Kidney (tissue), 14 donors: Measurements from ENCODE around the gene AGAP4. TPM values are rescaled to one million over a fixed set of nuclear protein-coding genes. Genes with fewer than 3 reads are reported as not detected.
"Not testable (repeated sequence)": the region's sequence is repeated elsewhere in the genome, so short reads cannot be mapped to it uniquely, and the experiment has no call there.

Source experiments
- DNase-seq, 5 donors: peaks; one replicate each; pipeline ENCODE4 v3.0.0-alpha.2; 2013 to 2020
- FAIRE-seq: peaks from 2 replicates; lab custom pipeline; 2012; peaks lifted over from hg19 to GRCh38; lab: Jason Lieb, UNC
- H3K27ac ChIP-seq, 2 donors: one replicate each; pipeline ENCODE4 v1.7.0; 2013; ENCODE audit warnings: low read depth in 2 of 2, low read length in 2 of 2, inconsistent platforms in 1 of 2
- H3K27me3 ChIP-seq: one replicate; pipeline ENCODE4 v1.7.1; 2013; ENCODE audit warnings: low read length, inconsistent platforms; ENCODE audit not compliant: control insufficient read depth, insufficient read depth
- H3K36me3 ChIP-seq, 3 donors: one replicate each; pipeline versions ENCODE4 v1.7.0 to v1.7.1; 2013; ENCODE audit warnings: low read length in 3 of 3, control low read depth in 1 of 3, inconsistent platforms in 1 of 3; ENCODE audit not compliant: insufficient read depth in 3 of 3, control insufficient read depth in 2 of 3
- H3K4me1 ChIP-seq, 3 donors: one replicate each; pipeline versions ENCODE4 v1.7.0 to v1.7.1; 2013; ENCODE audit warnings: low read length in 3 of 3, inconsistent platforms in 1 of 3, low read depth in 1 of 3; ENCODE audit not compliant: control insufficient read depth in 2 of 3, insufficient read depth in 2 of 3
- H3K4me3 ChIP-seq, 3 donors: one replicate each; pipeline versions ENCODE4 v1.7.0 to v1.8.1; 2013; ENCODE audit warnings: low read length in 3 of 3, control low read depth in 1 of 3, inconsistent platforms in 1 of 3
- H3K9ac ChIP-seq, 3 donors: one replicate each; pipeline versions ENCODE4 v1.7.0 to v1.7.1; 2013; ENCODE audit warnings: low read length in 3 of 3, control low read depth in 1 of 3, inconsistent platforms in 1 of 3
- H3K9me3 ChIP-seq, 3 donors: one replicate each; pipeline versions ENCODE4 v1.7.0 to v1.7.1; 2013; ENCODE audit warnings: low read length in 3 of 3, control low read depth in 1 of 3, inconsistent platforms in 1 of 3; ENCODE audit not compliant: control insufficient read depth in 2 of 3, insufficient read depth in 1 of 3
- intact Hi-C: fragments of 100-400 bp; cut with DNase I; formaldehyde crosslinking; loops from one replicate; pipeline ENCODE4 v1.11.1; 2022
- polyA plus RNA-seq: library from polyadenylated mRNA; stranded (reverse); fragments of 350-450 nt; fragmentation: Illumina TruSeq; extraction: RNeasy Lipid Tissue Mini Kit (QIAGEN cat#74804); gene quantifications from one replicate; pipeline ENCODE4 v1.2.3, GENCODE V29; 2014; ENCODE audit warnings: low read depth, low replicate concordance; ENCODE audit not compliant: insufficient read depth
- total RNA-seq: library from RNA; stranded (reverse); fragmentation: NEBNext Ultra II Directional; extraction: Animal tissue kit (Norgen Biotek cat#: 25700); gene quantifications from one replicate; pipeline ENCODE4 v1.2.1, GENCODE V29; 2021
- TF ChIP-seq, protein P1 (sequence below): IDR thresholded peaks from 3 replicates; pipeline ENCODE4 v1.5.1; 2012; ENCODE audit warnings: mild to moderate bottlenecking, moderate library complexity, borderline replicate concordance; ENCODE audit not compliant: insufficient read depth; ENCODE audit errors: extremely low read depth
- donor health status: control.
- donor health status: control.
- donor health status: control.
- donor health status: control.
- donor health status: control.
- donor health status: DM: yes; HTN: yes; CAD: no.
- donor health status: Normal renal cell carcinoma (clear cell type).

Gene AGAP4
- total and polyA plus RNA-seq, 2 donors from 2014 or later, result 9.6 to 17.5 TPM

- Histone ChIP-seq H3K27ac (no peak overlapping the region), H3K27me3 (no peaks in the 10 kb centered on the region), H3K4me3 (no peak overlapping the region), H3K36me3 (no peaks in the 10 kb centered on the region), H3K9me3 (no peaks in the 10 kb centered on the region), H3K4me1 (no peaks in the 10 kb centered on the region), H3K9ac (no peak overlapping the region)
- TF ChIP-seq, protein P1, sequence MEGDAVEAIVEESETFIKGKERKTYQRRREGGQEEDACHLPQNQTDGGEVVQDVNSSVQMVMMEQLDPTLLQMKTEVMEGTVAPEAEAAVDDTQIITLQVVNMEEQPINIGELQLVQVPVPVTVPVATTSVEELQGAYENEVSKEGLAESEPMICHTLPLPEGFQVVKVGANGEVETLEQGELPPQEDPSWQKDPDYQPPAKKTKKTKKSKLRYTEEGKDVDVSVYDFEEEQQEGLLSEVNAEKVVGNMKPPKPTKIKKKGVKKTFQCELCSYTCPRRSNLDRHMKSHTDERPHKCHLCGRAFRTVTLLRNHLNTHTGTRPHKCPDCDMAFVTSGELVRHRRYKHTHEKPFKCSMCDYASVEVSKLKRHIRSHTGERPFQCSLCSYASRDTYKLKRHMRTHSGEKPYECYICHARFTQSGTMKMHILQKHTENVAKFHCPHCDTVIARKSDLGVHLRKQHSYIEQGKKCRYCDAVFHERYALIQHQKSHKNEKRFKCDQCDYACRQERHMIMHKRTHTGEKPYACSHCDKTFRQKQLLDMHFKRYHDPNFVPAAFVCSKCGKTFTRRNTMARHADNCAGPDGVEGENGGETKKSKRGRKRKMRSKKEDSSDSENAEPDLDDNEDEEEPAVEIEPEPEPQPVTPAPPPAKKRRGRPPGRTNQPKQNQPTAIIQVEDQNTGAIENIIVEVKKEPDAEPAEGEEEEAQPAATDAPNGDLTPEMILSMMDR, result no peak
- no peak for DNase-seq
- FAIRE-seq, result no peak
- intact Hi-C loops, result no loop called here
Measured at GRCh38 chr10:45817130-45817859, 30.0 kb downstream of the AGAP4 start.

DNA sequence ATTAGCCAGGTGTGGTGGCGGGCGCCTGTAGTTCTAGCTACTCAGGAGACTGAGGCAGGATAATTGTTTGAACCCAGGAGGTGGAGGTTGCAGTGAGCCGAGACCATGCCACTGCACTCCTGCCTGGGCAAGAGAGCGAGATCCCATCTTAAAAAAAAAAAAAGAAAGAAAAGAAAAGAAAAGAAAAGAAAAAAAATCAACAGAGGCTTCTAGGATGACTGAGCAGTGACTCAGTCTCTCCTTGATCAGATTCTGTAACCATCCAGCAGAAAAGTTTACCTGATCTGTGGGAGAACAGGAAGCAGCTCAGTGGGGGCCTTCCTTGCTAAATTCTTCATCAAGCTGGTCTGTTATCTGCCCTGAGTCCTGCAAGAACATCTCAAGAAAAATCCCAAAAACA lies 33.2 kb downstream of the AGAP4 start:
- H3K9me3 ChIP-seq, H3K27me3 ChIP-seq, FAIRE-seq, H3K4me3 ChIP-seq, H3K4me1 ChIP-seq, DNase-seq, H3K27ac ChIP-seq, intact Hi-C loops, H3K36me3 ChIP-seq, H3K9ac ChIP-seq: not testable (repeated sequence)

DNA sequence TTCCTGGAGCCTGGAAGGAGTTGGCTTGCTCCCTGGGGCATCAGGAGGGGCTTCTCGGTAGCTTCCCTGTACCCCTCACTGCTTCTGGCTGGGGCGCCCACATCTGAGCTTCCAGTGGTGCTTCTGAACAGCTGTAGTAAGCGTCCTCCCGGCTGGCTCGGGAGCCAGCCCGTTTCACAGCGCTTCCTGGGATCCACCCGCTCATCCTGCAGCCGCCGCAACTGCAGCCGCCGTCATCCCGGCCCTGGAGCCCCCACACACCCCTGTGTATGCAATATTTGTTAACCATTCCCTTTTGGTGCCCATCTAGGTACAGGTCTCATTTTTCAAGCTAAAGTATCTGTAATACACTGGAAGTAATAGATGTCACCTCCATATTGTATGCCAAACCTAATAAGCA lies 34.3 kb downstream of the AGAP4 start:
- H3K9ac ChIP-seq, H3K4me1 ChIP-seq, DNase-seq, H3K4me3 ChIP-seq, H3K9me3 ChIP-seq, intact Hi-C loops, FAIRE-seq, H3K27ac ChIP-seq, H3K27me3 ChIP-seq, H3K36me3 ChIP-seq: not testable (repeated sequence)

GRCh38 chr10:45811075-45811474 lies 36.2 kb downstream of the AGAP4 start:
- H3K36me3 ChIP-seq, result no peaks in the 10 kb centered on the region

More at GRCh38 chr10:45811075-45811474, 36.2 kb downstream of the AGAP4 start:
- TF ChIP-seq, protein P1, result no peak
- Histone ChIP-seq H3K9me3 (no peaks in the 10 kb centered on the region), H3K4me3 (no peak overlapping the region), H3K27ac (no peak overlapping the region), H3K9ac (no peak overlapping the region), H3K27me3 (no peaks in the 10 kb centered on the region), H3K4me1 (no peaks in the 10 kb centered on the region)
- intact Hi-C loops, result no loop called here
- no peak for FAIRE-seq
- DNase-seq, result no peak
